Measurements from ENCODE around the gene ADGRD1. TPM values are rescaled to one million over a fixed set of nuclear protein-coding genes. Genes with fewer than 3 reads are reported as not detected.

The ADGRD1 gene
- polyA plus RNA-seq, 1 experiment, result 68.5 TPM

DNA sequence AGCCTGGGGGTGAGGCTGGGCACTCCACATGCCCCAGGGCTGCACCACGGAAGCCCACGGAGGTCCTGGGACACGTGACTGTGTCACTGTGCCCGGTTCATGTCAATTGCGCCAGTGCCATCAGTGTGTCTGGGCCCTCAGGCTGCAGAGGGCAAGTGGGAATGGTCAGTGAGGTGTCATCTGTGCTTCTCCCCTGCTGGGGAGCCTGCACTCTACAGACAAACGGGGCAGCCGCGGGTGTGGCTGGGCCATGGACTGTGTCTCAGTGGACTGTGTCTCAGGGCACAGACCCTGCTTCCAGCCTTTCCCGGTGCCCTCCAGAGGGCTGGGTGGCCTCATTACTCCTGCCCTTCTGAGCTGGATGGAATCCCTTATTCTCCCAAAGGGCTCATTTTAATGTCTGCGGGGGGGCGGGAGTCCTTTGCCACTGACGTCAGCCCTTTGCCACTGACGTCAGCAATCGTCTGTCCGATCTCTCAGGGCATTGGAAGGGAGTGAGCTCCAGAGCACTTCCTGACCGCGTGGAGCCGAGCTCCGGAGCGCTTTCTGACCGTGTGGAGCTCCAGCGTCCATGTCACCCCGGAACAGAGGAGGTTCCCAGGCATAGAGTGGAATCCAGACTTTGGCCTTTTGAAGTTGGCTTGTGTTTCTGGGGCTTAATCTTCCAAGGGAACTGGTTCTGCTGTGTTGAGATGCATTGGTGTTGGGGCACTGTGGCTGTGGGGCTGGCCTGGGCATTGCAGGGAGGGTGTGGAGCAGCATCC is 72.4 kb downstream of the ADGRD1 start:
- Histone ChIP-seq H3K4me3 (ENCODE audit: low read depth, low read length) (no peak overlapping the region), H3K36me3 (ENCODE audit: control insufficient read depth, insufficient read depth, low read length) (peaks cover 5% of the 10 kb centered on the region), H3K27me3 (ENCODE audit: control insufficient read depth, insufficient read depth, low read length) (no peaks in the 10 kb centered on the region)
- POLR2A ChIA-PET, result no interaction called here
- TF ChIP-seq, protein P1, sequence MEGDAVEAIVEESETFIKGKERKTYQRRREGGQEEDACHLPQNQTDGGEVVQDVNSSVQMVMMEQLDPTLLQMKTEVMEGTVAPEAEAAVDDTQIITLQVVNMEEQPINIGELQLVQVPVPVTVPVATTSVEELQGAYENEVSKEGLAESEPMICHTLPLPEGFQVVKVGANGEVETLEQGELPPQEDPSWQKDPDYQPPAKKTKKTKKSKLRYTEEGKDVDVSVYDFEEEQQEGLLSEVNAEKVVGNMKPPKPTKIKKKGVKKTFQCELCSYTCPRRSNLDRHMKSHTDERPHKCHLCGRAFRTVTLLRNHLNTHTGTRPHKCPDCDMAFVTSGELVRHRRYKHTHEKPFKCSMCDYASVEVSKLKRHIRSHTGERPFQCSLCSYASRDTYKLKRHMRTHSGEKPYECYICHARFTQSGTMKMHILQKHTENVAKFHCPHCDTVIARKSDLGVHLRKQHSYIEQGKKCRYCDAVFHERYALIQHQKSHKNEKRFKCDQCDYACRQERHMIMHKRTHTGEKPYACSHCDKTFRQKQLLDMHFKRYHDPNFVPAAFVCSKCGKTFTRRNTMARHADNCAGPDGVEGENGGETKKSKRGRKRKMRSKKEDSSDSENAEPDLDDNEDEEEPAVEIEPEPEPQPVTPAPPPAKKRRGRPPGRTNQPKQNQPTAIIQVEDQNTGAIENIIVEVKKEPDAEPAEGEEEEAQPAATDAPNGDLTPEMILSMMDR (IDR thresholded peaks at IDR 0.05; ENCODE audit: insufficient read depth, low read depth, low read length), result no peak
- DNase-seq (ENCODE audit: low read depth), result no peak
- CTCF ChIA-PET, result no interaction called here

DNA sequence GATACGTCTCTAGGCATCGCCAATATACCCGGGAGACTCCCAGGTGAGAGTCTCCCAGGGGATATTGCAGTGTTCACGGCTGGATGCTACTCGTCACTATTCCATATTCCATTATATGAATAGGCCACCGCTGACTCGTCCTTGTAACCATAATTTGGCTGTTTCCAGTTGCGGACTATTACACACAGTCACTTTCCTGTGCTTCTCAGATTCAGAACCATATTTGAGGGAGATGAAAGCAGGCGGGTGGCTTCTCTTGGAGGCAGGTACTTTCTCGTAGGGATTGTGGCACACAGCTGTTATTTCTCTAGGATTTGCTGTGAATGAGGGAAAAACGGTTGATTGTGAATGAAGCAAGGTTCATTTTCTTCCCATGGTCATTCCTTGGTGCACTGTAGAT is 73.0 kb downstream of the ADGRD1 start:
- CTCF ChIA-PET, result no interaction called here
- Histone ChIP-seq H3K36me3 (ENCODE audit: control insufficient read depth, insufficient read depth, low read length) (peaks cover 5% of the 10 kb centered on the region), H3K4me3 (ENCODE audit: low read depth, low read length) (no peak overlapping the region), H3K27me3 (ENCODE audit: control insufficient read depth, insufficient read depth, low read length) (no peaks in the 10 kb centered on the region)
- TF ChIP-seq, protein P1 (IDR thresholded peaks at IDR 0.05; ENCODE audit: insufficient read depth, low read depth, low read length), result no peak
- DNase-seq (ENCODE audit: low read depth), result no peak
- POLR2A ChIA-PET, result no interaction called here

DNA sequence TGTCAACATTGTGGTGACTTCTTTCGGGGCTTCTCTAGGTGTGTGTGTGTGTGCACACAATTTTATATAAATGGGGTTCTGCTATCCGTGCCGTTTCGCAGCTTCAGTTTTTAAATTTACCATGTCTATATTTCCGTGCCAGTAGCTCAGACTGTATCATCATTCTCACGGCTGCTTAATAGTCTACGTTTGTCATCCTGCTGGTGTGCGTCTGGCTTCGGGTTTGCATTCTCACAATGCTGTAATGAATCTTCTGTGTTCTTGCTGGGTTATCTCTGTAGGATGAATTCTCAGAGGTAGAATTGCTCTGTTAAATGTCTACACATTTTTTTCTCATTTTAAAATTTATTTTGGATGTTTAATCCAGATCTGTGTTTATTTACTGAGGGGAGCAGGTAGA is 73.6 kb downstream of the ADGRD1 start:
- peaks cover 5% of the 10 kb centered on the region; the same call in 1 of the 2 replicates for H3K36me3 ChIP-seq (ENCODE audit: control insufficient read depth, insufficient read depth, low read length)
- DNase-seq (ENCODE audit: low read depth), result no peak
- ChIA-PET POLR2A (no interaction called here), CTCF (no interaction called here)
- TF ChIP-seq, protein P1 (IDR thresholded peaks at IDR 0.05; ENCODE audit: insufficient read depth, low read depth, low read length), result no peak
- no peak overlapping the region for H3K4me3 ChIP-seq (ENCODE audit: low read depth, low read length)
- H3K27me3 ChIP-seq (ENCODE audit: control insufficient read depth, insufficient read depth, low read length), result no peaks in the 10 kb centered on the region

DNA sequence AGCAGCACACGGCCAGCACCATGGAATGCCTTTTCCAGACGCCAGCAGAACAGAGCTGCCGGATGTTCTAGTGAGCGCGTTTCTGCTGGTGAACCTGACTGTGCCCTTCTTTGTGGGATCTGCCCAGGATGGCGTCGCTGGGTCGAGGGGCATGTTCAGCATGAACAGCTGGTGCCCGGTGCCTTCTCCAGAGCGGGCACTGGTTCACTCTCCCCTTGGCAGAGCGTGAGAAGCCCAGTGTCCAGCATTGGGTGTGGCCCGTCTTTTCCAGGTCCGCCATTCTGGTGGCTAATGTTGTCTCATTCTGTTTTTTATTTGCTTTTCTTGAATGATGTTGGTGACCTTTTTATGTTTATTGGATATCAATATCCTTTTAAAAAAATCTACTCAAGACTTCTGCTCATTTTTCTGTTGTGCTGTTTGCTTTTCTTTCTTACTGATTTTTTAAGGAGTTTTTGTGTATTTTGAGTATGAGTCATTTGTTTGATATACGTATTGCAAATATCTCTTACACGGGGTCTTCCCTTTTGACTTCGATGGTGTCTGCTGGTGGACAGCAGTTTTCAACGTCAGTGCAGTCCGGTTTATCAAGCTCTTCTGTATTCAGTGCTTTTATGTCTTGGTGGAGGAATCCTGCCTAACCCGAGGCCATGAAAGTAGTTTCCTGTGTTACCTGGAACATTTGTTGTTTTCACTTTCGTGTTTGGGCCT is 74.3 kb downstream of the ADGRD1 start:
- CTCF ChIA-PET, result no interaction called here

More for the DNA sequence above, 74.3 kb downstream of the ADGRD1 start:
- DNase-seq (ENCODE audit: low read depth), result no peak
- no peak overlapping the region for H3K4me3 ChIP-seq (ENCODE audit: low read depth, low read length)
- TF ChIP-seq, protein P1 (IDR thresholded peaks at IDR 0.05; ENCODE audit: insufficient read depth, low read depth, low read length), result no peak
- H3K36me3 ChIP-seq (ENCODE audit: control insufficient read depth, insufficient read depth, low read length), result peaks cover 2% of the 10 kb centered on the region; the same call in 1 of the 2 replicates
- H3K27me3 ChIP-seq (ENCODE audit: control insufficient read depth, insufficient read depth, low read length), result no peaks in the 10 kb centered on the region
- POLR2A ChIA-PET, result no interaction called here
